GM15510 (cell line): ENCODE data around the gene CD99L2.

Experiments
- POLR2A ChIP-seq: IDR thresholded peaks from 3 replicates; pipeline ENCODE4 v1.6.1; 2011; ENCODE audit warnings: borderline replicate concordance; ENCODE audit not compliant: insufficient read length; ENCODE audit errors: extremely low read depth

Gene CD99L2

DNA sequence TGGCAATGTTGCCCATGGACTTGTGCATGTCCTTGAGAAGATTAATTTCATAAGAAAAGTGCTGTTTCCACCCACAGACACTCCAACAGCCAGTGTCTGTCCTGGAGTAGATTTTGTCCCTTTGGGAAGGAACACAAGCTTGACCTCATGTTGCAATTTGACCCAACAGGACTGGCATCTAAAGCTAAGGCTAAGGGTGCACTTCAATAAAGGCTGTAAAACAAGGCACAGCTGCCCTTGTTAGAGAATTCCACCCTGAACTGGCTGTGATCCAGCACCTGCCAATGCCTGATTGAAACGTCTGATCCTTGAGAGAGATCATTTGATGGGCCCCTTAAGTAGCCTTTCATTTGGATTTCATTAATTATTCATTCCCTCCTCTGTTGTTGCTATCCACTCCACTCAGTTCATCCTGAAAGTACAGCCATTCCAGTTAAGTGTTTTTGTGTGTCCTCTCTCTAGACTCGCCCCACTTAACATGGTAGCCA, 56.2 kb downstream of the CD99L2 start:
- TF ChIP-seq POLR2A = no peak

DNA sequence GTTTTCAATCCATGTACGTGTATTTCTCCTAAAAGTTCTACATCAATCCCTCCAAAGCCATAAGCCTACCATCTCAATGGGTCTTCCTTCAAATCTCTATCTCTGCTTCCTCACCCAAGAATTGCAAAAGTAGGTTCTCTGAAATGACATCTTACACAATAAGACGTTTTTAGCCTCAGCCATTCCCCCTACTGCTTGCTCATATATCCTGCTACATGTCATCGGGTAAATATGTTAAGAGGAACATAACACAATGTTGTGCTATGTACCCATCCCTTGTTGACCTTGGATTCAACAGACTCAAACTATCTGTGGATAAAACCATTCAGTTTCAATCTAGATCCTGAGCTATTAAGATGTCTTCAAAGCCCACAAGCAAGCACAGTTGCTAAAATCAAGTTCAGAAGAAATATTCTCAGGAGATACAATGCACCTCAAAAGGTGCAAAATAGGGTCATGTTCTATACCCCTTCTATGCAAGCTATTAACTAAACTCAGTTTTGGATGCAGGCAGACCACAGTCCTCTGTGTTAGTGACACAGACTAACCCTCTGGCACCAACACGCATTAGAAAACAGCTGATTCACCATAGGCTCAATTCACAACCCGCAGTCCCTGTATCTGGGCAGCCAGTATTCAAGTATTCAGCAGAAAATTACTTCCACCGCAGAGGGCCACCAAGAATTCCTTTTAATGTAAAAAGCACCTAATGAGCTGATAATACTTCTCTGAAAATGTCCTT, 56.8 kb downstream of the CD99L2 start:
- no peak for TF ChIP-seq POLR2A

DNA sequence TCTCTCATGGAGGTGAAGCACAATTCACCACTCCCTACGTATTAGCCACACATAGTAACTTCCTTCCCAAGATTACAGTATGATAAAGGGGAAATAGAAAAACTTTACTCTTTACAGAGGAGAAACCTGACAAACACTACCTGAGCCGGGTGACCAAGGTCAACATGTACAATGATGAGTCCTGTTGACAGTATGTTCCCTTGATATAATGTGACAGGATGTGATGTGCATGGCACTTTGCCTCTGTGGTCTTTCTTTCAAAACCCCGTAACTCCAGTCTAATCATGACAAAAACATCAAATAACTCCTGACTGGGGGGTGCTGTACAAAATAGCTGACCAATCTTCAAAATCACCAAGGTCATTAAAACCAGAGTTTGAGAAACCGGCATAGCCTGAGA, 60.6 kb downstream of the CD99L2 start:
- TF ChIP-seq POLR2A = no peak

DNA sequence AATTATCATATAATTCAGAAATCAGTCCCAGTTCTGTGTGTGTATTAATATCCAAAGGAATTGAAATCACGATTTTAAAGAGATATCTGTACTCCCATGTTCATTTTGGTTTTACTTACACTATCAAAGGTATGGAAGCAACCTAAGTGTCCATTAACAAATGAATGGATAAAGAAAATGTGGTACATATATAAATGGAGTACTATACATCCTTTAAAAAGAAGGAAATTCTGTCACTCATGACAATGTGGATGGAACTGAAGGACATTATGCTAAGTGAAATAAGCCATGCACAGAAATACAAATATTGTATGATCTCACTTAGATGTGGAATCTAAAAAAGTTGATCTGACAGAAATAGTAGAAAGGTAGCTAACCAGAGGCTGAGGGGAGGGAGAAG, 63.8 kb downstream of the CD99L2 start:
- no peak for TF ChIP-seq POLR2A

DNA sequence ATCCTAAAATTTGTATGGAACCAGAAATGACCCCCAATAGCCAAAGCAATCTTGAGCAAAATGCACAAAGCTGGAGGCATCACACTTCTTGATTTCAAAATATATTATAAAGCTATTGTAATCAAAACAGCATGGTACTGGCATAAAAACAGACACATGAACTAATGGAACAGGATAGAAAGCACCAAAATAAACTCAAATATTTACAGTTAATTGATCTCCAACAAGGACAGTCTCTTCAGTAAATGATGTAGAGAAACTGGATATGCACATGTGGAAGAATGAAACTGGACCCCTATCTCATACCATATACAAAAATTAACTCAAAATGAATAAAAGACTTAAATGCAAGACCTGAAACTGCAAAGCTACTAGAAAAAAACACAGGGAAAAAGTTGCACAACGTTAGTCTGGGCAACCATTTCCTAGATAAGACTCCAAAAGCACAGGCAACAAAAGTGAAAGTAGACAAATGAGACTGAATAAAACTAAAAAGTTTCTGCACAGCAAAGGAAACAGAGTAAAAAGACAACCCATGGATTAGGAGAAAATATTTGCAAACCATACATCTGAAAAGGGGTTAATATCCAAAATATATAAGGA, 64.9 kb downstream of the CD99L2 start:
- no peak for TF ChIP-seq POLR2A

DNA sequence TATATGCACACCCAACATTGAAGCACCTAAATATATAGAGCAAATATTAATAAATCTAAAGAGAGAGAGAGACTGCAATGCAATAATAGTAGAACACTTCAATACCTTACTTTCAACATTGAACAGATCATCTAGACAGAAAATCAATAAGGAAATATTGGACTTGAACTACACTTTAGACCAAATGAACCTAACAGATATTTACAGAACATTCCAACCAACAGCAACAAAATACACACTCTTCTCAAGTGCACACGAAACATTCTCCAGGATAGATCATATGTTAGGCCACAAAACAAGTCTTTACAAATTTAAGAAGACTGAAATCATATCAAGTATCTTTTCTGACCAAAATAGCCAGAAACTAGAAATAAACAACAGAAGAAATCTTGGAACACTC, 66.6 kb downstream of the CD99L2 start:
- TF ChIP-seq POLR2A = no peak

DNA sequence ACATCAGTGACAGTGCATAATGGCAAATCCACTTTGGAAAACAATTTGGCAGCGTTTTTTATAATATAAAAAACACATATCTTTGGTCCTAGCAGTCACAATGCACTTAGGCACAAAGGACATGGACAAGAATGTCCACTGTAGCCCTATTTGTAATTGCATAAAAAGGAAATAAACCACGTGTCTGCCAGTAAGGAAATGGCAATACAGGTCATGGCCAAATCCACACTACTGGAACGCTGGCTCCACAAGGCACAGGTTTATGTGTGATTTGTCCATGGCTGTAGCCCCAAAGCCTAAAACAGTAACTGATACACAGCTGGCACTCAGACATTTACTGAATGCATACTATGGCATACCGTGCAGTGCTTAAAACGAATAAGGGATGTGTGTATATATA, 69.7 kb downstream of the CD99L2 start:
- TF ChIP-seq POLR2A = no peak

DNA sequence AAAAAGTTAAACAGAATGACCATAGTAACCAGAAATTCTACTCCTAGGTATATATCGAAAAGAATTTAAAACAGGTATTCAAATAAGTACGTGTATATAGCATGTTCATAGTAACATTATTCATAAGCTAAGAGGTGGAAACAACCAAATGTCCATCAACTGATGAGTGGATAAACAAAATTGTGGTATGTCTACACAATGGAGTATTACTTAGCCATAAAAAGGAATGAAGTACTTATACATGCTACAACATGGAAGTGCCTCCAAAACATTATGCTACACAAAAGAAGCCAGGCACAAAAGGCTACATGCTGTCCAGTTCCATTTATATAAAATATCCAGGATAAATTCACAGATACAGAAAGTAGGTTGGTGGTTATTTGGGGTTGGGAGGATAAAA, 76.5 kb downstream of the CD99L2 start:
- TF ChIP-seq POLR2A = no peak

DNA sequence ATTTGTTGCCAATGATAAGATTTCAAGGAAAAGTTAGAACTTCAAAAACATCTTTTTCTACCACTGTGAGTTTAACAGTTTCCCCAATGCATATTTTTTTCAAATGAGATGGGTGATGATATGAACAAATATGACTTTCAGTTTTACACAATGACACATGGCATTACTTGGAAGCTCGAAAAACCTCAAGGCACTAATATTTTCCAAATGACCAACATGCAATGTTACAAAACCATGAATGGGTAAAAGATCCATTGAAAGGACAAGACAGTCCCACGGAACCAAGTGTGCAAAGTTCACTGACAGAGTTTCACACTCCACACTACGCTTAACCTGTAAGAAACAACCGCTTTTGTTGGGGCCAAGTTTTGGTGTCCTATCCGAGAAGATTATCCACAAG, 84.5 kb downstream of the CD99L2 start:
- TF ChIP-seq POLR2A = no peak

DNA sequence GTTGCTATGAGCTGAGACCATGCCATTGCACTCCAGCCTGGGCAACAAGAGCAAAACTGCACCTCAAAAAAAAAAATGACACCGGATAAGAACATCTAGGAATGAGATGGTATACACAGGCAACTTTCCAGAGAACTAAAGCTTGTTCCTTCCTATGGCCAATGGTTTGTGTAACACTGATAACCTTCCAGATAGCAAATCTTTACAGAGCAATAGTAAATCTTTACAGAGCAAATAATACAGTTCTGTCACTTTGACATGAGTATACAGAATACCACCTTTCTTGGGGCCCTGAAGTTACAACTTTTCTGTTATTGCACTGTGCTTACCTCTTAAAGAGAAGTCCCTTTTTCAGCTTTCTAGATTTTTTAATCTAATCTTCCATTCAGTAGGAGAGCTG, 91.6 kb downstream of the CD99L2 start:
- TF ChIP-seq POLR2A = no peak

DNA sequence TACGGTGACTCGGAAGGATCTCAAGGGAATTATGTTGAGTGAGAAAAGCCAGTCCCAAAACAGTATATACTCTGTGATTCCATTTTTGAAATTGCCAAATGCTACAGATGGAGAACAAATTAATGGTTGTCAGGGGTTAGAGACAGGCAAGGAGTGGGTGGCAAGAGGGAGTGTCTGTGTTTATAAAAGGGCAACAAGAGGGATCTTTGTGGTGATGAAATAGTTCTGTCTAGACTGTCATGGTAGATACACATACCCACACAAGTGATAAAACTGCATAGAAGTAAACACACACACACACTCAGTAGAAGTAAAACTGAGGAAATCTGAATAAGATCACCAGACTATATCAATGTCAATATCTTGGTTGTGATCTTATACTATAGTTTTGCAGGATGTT, 92.7 kb downstream of the CD99L2 start:
- TF ChIP-seq POLR2A = no peak

DNA sequence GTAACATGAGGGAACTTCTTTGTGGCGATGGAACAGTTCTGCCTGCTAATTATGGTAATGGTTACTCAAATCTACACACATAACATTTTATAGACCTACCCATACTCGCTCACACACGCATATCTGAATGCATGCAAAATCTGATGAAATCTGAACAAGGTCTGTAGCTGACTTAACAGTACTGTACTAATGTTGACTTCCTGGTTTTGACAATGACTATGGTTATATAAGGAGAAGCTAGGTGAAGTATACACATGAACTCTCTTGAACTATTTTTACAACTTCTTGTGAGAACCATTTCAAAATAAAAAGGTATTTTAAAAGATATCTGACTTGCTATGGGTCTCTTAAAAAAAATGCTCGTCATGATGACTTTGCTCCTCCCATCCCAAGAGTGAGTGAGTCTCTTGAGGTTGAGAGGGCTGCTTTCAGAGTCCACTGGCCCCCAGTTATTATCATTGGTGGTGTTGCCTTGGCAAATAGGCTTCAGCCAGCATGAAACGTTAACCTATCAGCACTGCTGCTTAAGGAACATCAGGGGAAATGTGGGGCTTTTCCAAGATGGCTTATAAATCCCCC, 105.4 kb downstream of the CD99L2 start:
- TF ChIP-seq POLR2A = no peak

DNA sequence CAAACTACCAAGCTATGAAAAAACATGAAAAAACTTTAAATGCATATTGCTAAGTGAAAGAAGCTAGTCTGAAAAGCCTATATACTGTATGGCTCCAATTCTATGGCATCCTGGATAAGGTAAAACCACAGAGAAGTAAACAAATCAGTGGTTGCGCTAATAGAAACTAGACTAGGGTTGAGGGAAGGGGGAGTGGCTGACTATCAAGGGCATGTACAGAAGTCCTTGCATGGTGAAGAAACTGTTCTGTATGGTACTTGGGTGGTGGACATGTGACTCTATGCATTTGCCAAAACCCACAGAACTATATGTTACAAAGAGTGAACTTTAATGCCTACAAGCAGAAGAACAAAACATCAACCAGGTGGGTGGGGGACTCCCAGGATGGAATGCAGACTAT, 108.4 kb downstream of the CD99L2 start:
- no peak for TF ChIP-seq POLR2A

DNA sequence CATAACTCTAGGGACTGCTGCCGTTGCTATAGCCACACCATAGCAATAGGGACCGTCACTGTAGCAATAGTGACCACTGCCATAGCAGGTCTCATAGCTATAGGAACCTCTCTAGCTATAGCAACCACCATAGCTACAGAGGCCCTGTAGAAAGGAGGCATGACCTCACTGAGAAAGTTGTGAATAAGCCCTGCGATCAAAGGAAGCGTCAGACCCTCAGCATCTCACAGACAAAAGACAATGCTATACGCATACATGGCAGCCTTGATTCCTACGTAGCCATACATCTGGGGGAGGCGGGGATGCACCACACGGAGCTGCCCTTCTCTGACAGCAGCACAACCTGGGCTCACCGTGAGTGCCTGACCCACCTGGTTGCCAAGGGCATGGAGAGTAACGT, 116.8 kb downstream of the CD99L2 start:
- TF ChIP-seq POLR2A = no peak

DNA sequence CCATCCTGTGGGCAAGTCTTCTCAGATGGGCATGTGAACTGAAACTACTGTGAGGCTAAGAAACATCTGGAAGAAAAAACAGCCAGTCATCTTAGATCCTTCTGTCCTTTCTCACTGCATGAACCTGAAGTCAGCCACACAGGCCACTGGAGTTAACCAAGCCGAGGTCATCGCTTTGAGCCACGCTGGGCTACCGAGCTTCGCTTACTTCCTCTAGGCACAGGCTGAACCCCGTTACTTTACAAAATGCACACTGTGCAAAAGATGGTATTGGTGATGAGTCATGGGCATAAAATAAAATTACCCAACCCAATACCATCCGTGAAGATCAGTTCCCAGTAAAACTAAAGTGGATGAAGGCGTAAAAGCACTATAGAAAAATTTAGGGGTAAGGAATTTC, 119.1 kb downstream of the CD99L2 start:
- no peak for TF ChIP-seq POLR2A

DNA sequence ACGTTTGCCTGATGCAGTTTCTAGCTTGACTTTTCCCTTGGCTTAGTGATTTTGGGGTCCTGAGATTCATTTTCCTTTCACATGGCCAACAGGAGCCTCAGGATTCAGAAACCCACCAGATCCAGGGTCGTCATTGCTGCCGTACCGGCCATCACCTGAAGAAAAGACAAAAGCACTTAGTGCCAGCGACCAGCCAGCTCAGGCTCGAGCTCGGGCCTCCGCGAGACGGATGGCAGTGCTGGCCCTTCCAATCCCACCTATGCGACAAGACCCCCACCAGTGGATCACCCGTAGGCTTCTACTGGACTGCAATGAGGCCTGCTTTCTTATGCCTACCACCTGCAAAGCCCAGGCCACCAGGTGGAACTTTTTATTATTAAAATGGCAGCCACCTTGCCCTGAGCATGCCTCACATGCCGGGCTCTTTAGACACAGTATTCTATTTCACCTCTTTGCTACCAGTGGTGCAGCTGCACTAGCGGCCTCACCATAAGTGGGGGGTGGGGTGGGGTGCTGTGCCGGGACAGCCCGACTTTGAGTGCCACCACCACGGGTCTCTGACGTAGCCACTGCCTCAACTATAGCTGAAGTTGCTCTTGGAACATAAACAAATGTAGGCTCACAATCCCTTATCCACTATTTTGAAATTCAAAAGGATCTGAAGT, 121.0 kb downstream of the CD99L2 start:
- TF ChIP-seq POLR2A = no peak

DNA sequence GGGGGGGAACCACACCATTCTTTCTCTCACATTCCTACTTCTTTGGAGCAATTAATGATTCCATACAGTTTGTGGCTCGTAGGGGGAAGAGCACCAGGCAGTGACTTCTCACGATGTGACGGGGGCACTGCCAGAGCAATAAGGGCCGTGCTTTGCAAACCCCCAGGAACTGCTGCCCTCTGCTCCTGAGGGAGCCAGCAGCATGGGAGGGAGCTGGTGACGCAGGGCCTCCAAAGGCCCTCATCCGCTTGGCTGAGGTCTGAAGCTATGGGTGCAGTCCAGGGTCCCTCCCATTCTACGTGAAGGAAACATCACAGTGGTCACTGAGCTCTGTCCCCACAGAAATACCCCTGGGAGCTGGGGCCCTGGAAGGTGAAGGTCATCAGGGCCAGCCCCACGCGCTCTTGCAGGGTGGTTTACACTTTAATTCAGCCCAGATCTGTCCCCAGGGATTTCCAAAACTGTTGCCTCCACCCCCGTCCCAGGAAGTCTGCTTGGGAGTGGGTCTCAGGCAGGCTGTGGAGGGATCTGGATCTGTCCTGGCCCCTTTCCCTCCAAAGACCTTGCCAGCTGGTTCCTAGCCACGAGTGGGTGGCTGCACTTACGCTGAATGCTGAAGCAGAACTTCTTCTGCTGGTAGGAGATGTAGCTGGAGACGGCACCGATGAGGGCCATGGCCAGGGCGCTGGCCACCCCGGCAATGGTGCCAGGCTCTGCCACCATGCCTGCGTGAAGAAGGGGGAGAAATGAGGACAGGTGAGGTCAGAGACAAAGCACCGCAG, 122.7 kb downstream of the CD99L2 start:
- no peak for TF ChIP-seq POLR2A
